GM12874 (cell line): Measurements from ENCODE around the gene IL11RA.

ENCODE experiments used
- CTCF ChIP-seq: IDR thresholded peaks from 2 replicates; pipeline ENCODE4 v1.5.1; 2011; ENCODE audit warnings: low read depth, mild to moderate bottlenecking, control low read depth, low read length, moderate library complexity; ENCODE audit not compliant: insufficient read depth

Gene IL11RA

GRCh38 chr9:34652602-34653000, 616 bp downstream of the IL11RA start:
- no peak for TF ChIP-seq CTCF

GRCh38 chr9:34653151-34654072, 1.4 kb downstream of the IL11RA start:
- TF ChIP-seq CTCF, result no peak

GRCh38 chr9:34654323-34655051, 2.5 kb downstream of the IL11RA start:
- TF ChIP-seq CTCF, result no peak

GRCh38 chr9:34655394-34655793, 3.4 kb downstream of the IL11RA start:
- TF ChIP-seq CTCF, result no peak

- no peak for TF ChIP-seq CTCF
These were observed 5.0 kb downstream of the IL11RA start for GRCh38 chr9:34656992-34657391.

- no peak for TF ChIP-seq CTCF
These were observed 6.5 kb downstream of the IL11RA start for GRCh38 chr9:34658461-34658860.

GRCh38 chr9:34659592-34660253, 7.7 kb downstream of the IL11RA start:
- no peak for TF ChIP-seq CTCF
